ENCODE data around the gene AK5. TPM values are rescaled to one million over a fixed set of nuclear protein-coding genes. Genes with fewer than 3 reads are reported as not detected.

Gene AK5
- polyA plus RNA-seq, 12 donors = 6.1 to 14.5 (median 10.2) TPM; not detected in 1

DNA sequence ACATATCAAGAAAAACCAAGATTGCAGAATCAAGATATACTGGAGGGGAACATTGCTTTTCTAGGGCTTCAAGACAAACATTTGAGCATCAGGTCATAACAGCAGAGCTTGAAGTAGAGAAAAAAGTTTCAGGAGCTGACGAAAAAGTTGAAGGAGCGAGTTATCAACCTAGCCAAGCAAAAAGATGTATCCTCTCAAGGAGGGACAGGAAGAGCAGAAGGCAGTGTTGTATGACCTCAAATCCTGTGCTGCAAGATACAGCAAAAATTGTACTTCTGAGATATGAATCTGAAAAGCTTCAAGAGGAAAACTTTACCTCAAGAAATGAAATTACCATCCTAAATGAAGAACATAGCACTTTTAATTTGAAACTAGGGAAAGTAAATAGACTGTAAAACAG lies 153.1 kb downstream of the AK5 start:
- no peak for DNase-seq

DNA sequence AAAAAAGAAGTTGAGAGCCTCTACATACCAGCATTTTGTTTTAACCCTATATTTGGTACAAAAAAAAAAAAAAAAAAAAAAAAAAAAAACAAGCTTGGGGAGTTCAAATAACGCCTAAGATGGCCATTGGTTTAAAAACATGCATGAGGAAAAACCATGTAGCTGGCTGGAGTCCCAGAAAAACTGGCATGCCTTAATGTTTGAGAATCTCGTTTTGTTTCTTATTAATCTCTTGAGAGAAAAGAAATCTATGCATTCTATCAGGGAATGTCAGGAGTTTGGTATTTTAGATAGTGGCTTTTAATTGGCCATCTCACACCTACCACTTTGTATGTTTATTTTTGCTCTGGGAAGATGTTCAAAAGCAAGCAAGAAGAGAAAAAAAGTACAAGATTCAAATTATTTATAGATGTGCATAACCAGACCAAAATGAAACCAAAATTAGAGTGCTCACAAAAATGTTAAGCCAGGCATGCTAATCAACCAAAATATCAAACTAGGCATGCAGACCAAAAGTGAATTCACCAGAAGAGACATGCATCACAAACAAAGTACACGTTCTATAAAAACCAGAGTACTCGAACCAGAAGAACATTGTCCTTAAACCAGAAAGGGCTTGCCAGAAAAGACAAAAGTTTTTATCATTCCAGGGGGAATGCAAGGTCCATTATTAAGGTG lies 156.6 kb downstream of the AK5 start:
- peak; percentile 70 for DNase-seq

DNA sequence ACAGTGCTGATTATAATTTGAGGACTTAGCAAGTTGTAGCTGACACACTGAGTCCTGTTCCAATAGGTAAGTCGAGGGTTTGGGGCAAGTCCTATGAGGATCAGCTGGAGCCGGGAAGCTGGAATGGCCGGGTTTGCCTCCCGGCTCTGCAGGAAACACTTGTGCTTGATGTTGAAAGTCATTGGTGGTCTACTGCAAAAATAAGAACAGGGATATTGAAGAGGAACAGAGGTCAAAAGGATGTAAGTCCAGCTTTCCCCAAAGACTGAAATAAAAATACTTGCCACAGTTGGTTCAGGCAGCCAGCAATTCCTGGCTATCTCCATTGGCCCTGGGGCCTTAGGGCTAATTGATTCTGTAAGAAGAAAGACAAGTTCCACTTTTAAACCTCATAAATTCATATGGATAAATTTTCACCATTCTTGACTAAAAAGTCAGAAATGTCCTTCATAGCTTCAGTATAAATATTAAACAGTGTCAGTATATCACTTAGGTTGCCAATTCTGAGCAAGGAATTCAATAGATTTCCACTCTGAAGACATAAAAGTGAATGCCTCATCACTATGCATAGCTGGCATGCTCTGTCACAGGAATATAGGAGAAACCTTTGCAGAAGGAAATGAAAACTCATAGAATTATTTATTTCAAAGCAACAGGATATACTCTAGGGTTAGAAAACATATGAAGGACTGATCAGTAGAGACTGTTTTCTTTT lies 165.2 kb downstream of the AK5 start:
- no peak for DNase-seq

DNA sequence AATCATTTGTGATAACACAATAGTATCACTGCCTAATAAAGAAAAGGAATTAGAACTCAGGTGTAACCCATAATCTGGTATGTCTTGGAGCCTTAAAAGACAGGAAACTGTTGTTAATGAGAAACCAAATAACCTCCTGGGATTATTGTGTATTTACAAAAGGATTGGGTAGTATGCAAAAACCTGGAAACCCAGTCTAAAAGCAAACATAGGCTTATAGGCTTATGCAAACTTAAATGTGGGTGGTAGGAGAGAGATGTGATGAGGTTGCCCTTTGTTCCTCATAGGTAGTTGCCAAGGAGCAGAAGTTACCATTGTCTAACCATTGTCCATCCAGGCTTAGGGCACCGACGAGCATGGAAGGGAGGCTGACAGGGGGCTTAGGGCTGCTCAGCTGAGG lies 165.8 kb downstream of the AK5 start:
- DNase-seq = no peak

DNA sequence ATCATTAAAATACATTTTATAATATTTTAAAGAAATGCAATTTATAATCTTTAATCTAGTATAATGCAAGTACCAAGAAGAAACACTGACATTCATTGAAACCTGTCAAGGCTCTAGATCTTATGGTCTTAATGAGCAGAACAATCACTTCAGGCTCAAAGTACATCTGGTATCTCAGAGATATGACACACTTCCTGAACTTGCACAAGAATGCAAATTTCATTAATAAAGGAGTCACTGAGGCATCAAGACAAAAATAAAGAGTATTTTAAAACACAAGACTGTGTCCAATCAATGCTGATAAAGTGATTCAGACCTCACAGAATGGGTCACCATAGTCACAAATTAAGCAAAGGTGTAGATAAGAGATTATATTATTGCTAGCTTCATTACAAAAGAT lies 178.1 kb downstream of the AK5 start:
- no peak for DNase-seq

DNA sequence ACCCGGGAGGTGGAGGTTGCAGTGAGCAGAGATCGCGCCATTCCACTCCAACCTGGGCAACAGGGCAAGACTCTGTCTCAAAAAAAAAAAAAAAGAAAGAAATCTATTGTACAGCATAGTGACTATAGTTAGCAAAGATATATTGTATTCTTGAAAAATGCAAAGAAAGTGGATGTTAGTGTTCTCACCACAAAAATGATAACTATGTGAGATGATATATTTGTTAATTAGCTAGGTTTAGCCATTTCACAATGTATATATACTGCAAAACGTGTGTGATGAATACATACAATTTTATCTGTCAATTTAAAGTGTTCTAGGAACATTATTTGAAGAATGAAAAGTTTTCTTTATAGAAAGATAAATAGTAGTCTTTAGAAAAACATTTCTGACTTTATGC lies 179.9 kb downstream of the AK5 start:
- DNase-seq = no peak

DNA sequence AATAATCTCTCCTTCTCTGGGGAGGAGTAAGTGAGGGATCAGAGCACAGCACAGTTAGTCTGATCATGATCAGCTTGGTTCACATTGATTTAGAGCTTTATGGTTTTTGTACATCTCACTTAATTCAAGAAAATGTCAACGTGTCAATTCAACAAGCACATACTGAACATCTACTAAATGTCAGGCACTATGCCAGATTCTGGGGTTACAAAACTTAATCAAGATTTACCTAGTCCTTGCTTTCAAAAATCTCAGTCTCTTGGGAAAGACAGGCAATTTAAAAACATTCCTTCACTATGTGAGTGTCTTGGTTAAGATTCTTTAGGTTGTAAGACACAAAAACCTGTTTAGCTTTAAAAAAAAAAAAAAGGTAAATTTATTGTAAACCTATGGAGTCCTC lies 181.4 kb downstream of the AK5 start:
- DNase-seq = no peak

DNA sequence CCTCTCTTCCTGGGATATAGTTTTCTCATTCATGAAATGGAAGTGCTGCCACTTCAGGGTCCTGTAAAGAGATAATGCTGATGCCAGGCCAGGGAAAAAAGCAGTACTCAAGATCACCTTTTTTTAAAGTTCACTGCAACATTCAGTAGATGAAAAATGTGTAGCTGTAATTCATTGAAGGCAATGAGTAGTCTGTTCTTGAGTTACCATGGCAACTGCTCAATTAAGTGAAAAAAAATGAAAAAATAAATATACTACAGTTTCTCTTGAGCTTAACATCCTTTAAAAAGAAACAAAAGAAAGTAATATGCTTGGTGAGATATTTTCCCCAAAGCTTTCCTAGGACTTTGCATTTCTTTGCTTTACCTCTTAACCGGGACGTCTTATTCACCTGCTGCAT lies 183.3 kb downstream of the AK5 start:
- no peak for DNase-seq

DNA sequence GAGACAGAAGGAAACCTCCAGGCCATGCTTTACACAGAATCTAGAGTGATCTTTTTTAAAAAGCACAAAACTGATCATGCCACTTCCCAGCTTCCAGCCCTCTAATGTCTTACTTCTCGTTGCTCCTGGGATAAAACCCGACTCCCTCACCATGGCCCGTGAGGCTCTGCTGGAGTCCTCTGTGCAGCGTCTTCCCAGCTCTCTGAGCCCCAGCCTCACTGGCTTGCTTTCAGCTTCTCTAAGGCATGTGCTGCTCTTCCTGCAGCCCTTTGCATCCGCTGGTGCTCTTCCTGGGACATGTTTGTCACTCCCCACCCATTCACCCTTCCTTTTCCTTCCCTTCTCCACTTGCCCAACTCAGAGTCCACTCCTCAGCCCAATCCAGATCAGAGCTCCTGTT lies 184.1 kb downstream of the AK5 start:
- DNase-seq = no peak

DNA sequence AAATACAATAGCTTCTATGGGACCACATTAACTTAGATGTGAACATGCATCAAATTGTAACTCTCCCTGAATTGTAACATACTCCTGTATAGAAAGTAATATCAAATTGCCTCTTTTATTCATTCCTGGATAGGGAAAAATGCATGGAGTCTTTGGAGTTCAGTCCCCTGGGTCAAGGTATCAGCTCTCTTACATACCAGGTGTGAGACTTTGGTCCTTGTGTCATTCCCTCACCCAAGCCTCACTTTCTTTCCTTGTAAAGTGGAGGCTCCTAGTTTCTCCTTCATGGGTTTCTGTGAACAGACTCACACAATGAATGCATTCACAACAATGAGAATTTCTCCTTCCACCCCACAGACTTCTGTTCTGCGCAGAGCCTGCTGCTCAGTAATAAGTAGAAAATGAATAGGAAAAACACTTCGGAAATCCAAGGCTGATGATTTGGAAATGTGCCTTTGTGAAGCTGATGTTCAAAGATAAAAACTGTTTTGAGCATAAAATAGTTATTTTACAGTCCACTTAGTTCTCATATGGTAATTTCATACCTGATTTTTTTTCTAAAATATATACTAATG lies 185.3 kb downstream of the AK5 start:
- DNase-seq = no peak

DNA sequence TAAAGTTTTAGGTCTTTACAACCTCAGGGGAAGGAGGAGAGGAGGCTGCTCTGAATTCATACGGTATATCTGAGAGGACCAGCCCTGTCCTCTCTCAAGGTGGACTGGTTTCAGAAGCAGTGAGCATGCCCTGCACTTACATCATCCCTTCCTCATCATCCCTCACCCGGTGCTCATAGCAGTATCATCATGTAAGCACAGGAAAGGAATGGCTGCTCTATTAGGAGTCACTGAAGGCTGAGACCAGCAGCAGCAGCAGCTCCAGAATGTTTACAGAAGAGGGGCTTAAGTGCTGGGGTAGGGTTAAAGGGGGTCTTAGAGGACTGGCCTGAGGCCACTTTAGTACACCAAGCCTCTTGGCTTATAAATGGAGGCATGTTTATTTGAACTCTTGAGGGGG lies 185.9 kb downstream of the AK5 start:
- no peak for DNase-seq

DNA sequence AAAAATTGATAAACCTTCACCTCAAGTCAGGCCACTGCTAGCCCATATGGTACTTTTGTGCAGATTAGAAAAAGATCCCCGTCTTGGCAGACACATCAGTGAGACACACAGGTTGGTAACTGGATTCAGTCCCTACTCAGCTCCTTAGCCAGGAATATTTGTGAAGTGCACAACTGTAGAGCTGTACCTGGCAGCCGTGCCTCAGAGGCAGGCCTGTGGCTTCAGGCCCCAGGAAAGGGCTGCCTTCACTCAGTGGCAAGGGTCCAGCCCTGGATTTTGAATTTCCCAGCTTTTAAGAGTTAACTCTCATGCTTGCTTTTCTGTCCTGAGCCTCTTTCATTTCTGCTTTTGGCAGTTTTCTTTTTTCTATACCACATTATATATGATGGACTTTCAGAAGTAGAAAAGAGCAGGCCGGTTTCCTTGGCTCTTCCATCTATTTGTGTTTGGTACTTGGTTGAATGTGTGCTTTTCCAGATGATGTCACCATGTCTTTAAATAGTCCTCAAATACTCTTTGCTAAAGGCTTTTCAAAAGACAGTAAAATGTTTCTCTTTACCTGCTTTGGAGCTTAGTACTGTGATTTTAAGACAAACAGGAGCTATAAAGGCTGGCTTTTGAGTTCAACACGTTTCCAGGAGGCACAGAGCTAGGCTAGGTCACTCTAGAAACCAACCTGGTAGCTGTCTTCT lies 186.6 kb downstream of the AK5 start:
- peak; percentile 39 for DNase-seq

DNA sequence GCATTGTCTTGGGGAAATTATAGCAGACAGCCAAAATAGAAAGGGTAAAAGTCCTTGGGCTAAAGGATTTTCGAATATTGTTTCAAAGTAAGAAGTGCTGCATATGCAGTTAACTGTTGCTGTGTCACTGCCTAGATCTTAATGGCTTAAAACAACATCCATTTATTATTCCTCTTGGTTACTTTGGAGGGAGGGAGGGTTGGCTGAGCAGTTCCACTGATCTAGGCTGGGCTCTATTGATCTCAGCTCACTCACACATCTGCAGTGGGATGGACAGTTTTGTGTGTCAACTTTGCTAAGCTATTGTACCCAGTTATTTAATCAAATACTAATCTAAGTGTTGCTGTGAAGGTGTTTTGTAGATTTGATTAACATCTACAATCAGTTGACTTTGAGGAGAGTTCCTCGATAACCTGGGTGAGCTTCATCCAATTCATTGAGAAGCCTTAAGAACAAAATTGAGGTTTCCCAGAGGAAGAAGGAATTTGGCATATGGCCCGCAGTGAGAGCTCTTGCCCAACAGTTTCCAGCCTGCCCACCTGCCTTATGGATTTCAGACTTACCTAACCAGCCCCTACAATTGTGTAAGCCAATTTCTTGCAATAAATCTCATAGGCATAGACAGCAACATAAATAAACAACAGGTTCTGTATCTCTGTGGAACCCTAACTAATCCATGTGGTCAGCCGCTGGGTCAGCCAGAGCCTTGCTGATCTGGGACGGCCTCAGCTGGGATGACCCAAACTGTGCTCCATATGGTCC lies 187.3 kb downstream of the AK5 start:
- no peak for DNase-seq

DNA sequence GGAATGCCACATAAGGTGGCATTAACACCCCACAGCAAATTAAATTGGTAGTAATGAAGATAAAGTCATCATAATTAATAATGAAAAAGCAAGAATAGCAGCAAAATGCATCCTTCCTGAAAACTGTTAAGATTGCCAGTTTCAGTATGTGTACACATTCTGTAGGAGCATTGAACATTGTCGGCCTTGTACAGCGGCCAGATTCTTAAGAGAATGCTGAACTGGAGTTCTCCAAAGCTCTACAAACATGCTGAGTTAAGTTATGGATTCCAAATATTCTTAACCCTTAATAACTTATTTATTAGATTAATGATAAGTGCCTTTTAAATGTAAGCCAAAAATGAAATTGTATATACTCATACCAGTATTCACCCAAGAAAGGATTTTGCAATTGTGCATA lies 189.9 kb downstream of the AK5 start:
- DNase-seq = no peak

DNA sequence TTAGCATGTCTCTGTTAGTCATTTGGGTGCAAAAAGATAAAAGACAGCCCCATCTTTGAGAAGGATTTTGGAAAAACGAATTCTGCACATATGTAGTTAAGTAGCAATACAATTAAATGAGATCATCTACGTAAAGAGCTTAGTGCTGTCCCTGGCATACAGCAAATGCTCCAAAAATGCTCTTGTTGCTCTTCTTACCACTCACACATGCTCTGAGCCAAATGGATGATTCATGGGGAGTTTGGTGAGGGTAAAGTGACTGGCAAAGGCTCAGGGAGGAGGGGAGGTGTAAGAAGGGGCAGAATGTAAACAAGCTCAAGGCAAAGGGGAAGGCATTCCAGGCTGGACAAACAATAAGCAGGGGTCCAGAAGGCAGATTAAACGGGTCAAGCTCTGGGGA lies 191.9 kb downstream of the AK5 start:
- DNase-seq = no peak

DNA sequence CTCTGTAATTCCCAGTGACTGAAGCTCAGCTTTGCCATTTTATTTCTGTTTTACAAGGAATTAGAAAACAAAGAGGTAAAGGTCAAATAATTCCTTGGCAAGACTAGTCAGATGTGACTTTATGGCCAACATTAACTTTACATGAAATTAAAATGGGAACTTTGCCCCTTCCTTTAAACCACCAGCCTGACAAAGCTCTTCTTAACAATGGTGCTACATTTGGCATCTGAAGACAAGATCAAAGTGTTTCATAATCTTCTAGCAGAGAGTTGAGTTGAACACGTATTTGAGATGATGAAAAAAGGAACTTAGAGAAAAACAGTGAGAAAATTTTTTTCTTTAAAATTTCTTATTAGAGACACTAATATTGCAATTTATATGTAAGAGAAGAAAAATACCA lies 193.8 kb downstream of the AK5 start:
- no peak for DNase-seq

DNA sequence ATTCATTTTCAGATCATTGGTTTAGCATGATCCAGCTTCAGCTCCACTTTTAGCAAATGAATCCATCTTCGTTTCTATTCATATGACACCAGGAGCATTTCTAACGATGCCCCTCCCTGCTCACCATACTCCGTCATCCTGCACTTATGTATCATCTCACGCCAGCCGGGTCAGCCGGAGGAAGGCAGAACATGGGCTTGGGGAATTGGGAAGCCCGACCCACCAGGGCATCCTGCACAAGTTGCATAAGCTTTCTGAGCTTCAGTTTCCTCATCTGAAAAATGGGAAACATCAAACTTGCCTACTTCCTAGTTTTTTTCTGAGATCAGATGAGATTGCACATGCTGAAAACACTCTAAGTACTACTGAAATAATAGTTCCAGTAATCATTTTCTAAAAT lies 194.7 kb downstream of the AK5 start:
- no peak for DNase-seq

DNA sequence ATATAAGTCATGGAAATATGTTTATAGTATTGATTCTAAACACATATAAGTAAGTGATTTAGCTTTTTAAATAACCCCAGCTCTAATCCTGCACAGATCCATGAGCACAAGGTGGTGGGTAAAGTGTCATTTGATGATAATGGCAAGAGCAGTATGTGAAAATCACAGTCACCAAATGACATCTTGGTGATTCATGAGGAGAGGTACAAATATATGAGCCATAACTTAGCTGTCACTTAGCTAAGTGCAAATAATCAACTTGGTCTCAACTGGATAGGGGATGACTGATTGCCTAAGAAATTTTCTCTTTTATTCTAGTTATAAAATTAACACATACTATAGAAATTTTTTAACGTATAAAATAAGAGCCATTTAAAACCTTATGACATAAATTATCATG lies 202.5 kb downstream of the AK5 start:
- no peak for DNase-seq

DNA sequence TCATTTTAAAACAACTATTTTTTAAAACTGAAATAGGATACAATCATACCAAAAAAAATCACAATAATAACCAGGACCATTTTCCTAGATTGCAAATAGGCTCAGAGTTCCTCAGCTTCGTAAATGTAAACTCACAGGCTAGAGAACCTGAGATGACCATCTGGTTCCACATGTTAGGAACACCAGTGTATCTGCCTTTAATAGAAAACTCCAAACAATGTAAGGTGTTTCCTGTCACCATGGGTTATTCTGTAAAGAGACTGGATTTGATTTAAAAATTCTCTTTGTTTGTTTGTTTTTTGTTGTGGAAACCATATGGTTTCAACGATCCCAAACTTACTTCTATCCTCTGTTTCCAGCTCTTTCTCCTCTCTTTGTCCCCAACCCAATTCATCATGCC lies 203.1 kb downstream of the AK5 start:
- no peak for DNase-seq

DNA sequence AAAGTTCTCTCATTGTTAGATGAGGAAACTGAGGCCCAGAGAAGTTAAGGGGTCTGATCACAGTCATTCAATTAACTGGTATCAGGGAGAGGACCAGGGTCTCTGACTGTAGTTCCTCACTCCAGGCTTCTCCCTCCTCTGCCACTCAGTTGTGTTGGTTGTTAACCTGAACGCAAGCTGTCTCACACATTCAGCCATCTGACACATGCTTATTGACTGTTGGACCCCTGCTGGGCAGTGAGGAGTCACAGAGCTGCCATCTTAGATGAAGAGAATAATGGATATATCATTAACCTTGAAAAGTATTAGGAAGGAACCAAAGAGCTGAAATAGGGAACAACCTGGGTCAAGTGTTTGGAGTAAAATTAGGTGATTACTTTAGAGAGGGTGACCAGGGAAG lies 205.8 kb downstream of the AK5 start:
- no peak for DNase-seq

DNA sequence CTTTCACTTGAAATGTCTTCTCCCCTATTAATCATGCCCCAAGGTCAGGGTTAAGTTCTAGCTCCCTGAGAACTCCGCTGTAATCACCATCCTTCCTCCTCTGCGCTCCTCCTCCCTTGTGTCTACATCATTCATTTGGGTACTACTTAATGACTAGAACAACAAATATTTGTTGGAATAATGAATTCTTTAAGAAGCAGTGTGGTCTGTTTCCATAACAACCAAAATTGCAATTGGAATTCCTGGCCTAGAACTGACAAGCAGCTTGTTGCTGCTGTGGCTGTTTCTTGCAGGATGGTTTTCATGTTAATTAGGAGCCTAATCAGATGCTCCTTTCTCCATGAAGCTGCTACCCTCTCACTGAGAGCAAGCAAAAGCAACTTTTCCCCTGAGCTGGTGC lies 208.1 kb downstream of the AK5 start:
- no peak for DNase-seq

DNA sequence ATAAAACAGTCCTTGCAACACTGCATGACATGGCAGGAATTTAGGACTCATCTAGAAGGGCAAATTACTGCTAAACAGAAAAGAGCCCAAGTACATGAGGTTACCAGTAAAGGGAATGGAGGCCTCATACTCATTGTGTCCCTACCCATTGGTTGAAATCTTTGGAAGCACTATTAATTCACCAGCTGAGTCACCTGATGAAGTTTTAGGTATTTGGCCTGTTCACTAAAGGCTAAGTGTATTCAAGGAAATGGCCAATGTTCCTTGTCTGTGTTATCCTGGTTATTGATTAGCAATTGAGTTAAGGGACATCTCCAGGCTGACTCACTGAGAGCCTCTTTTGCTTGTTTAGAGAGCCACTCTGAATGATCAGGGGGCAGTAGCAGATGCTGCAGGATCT lies 212.2 kb downstream of the AK5 start:
- no peak for DNase-seq
